ENCODE data around the gene NPEPPS. TPM values are rescaled to one million over a fixed set of nuclear protein-coding genes. Genes with fewer than 3 reads are reported as not detected.
"Not testable (repeated sequence)": the region's sequence is repeated elsewhere in the genome, so short reads cannot be mapped to it uniquely, and the experiment has no call there.

The NPEPPS gene
- total RNA-seq: 190 to 201 TPM (median 201 TPM) in 3 replicates

- H3K36me3 Mint-ChIP-seq; H3K27me3 Mint-ChIP-seq (ENCODE audit: low read depth); H3K9me3 Mint-ChIP-seq: not testable (repeated sequence)
- Mint-ChIP-seq H3K4me1 (peaks cover 11% of the 10 kb centered on the region), H3K27ac (peak within 1 kb of the TSS; percentile 98), H3K4me3 (peak within 1 kb of the TSS; percentile 94)
- DNase-seq (ENCODE audit: low spot score in 2 of 2, unreplicated experiment in 2 of 2): peak; percentile 80 to 83
These were observed at the start of gene NPEPPS for GRCh38 chr17:47530557-47531232. Gene NPEPPS (plus strand): TSS chr17:47531108. CDS start chr17:47531301, 193 bp downstream.

DNA sequence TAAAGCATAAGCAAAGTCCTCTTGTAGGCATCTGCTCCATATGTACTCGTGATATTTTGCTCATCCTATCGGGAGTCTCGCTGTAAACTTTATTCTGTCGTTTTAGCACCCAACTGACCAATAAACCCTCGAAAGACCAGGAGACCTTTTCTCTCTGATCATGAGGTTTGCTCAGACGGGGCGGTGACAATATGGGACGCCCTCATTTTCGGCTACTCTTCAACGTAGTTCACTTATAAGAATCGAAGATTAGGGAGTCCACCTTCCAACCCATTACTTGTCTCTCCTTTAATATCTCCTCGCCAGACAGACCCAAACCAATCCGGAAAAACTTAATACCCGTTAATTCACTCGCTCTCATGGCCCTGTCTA is 39.1 kb upstream of the NPEPPS start:
- not testable (repeated sequence) for H3K36me3 Mint-ChIP-seq; DNase-seq (ENCODE audit: low spot score in 2 of 2, unreplicated experiment in 2 of 2)
- H3K4me3 Mint-ChIP-seq: peak overlapping the region; percentile 96

DNA sequence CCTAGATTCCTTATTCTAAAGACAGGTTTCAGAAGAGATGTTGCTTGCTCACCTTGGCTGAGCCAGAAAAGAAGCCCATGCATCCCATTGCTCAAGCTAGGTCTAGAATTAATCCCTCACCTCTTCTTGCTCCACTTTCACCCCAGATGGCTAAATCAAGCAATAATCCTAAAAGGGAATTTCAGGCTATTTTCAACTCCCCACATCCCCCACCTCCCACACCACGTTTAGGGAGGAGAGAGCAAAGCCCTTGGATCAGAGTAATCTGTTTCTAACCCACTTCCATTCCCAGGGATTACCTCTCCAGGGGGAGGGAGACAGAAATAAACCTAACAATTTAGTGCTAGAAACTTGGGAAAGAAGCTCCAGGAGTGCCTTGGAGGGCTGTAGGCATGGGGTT is 31.8 kb upstream of the NPEPPS start:
- not testable (repeated sequence) for H3K9me3 Mint-ChIP-seq; H3K27me3 Mint-ChIP-seq (ENCODE audit: low read depth); H3K36me3 Mint-ChIP-seq; DNase-seq (ENCODE audit: low spot score in 2 of 2, unreplicated experiment in 2 of 2); H3K27ac Mint-ChIP-seq; H3K4me3 Mint-ChIP-seq
- peaks cover 19% of the 10 kb centered on the region for H3K4me1 Mint-ChIP-seq

More for the DNA sequence above, 39.1 kb upstream of the NPEPPS start:
- H3K27me3 Mint-ChIP-seq (ENCODE audit: low read depth); H3K4me1 Mint-ChIP-seq; H3K9me3 Mint-ChIP-seq: not testable (repeated sequence)
- H3K27ac Mint-ChIP-seq: peak overlapping the region; percentile 99

DNA sequence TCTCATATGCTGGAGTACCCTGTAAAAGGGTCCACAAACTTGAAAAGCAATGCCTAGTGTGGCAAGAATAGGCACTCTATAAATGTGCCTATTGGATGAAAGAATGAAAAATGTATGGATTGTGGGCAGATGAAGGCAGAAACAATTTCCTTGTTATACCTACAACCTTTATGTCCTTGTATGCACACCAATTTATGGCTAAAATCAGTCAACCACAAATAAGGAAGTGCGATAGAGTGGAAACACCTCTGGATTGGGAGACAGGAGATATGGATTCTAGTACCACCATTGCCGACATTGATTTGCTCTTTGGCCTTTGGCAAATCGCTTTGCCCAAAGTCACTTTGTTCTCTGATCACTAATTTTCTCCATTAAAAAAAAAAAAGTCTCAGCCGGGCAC is 31.4 kb upstream of the NPEPPS start:
- not testable (repeated sequence) for H3K4me3 Mint-ChIP-seq; H3K27ac Mint-ChIP-seq; DNase-seq (ENCODE audit: low spot score in 2 of 2, unreplicated experiment in 2 of 2); H3K27me3 Mint-ChIP-seq (ENCODE audit: low read depth); H3K9me3 Mint-ChIP-seq; H3K36me3 Mint-ChIP-seq
- peaks cover 21% of the 10 kb centered on the region for H3K4me1 Mint-ChIP-seq

DNA sequence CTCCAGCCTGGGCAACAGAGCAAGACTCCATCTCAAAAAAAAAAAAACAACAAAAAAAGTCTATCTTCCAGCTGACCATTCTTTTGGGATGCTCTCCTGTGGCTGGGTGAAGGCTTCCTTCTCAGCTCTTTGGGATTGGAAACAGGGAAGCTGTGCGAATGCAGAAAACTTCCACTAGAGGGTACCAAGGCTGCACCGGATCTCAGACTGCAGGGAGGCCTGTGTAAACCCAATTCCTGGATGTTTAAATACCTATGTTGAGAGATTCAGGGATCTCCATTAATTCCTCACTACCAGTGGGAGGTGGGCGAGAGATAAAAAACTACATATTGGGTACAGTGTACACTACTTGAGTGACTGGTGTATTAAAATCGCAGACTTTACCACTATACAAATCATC is 30.3 kb upstream of the NPEPPS start:
- H3K36me3 Mint-ChIP-seq: not testable (repeated sequence)

GRCh38 chr17:47502122-47502731 is 28.7 kb upstream of the NPEPPS start:
- H3K27me3 Mint-ChIP-seq (ENCODE audit: low read depth); DNase-seq (ENCODE audit: low spot score in 2 of 2, unreplicated experiment in 2 of 2); H3K36me3 Mint-ChIP-seq; H3K4me3 Mint-ChIP-seq; H3K9me3 Mint-ChIP-seq: not testable (repeated sequence)
- peak overlapping the region; percentile 83 for H3K27ac Mint-ChIP-seq
- peaks cover 21% of the 10 kb centered on the region for H3K4me1 Mint-ChIP-seq

More for the DNA sequence above, 30.3 kb upstream of the NPEPPS start:
- Mint-ChIP-seq H3K27ac (peak overlapping the region; percentile 70), H3K4me1 (peaks cover 21% of the 10 kb centered on the region)
- not testable (repeated sequence) for H3K9me3 Mint-ChIP-seq; H3K4me3 Mint-ChIP-seq; H3K27me3 Mint-ChIP-seq (ENCODE audit: low read depth); DNase-seq (ENCODE audit: low spot score in 2 of 2, unreplicated experiment in 2 of 2)

DNA sequence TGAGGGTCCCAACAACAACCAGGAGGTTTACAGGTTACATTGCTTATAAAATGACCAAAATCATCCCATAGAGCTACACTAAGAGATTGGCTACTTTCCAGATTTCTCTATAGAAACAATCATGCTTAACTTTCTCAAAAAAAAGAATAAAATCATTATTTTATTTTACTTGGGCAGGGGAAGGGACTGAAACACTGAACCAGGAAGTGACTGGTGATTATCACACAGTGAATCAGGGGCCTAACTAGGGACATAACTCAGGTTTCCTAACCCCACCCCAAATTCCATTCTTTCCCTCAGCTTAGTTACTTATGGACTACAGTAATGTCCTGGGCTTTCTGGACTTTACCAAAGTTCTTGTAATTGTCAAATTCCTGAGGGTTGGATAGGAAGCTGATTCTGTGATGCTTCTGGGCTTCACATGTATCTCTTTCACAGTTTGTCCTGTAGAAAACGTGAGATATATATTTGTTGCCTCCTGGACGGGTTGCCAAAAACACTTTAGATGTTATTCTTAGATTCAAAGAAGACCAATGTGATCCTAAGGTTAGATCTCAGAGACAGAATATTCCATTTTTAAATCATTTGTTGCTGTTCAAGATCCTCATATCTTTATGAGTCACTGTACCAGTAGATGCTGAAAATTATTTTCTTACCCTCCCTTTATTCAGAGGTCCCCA is 28.0 kb upstream of the NPEPPS start:
- H3K4me1 Mint-ChIP-seq: peaks cover 21% of the 10 kb centered on the region
- not testable (repeated sequence) for DNase-seq (ENCODE audit: low spot score in 2 of 2, unreplicated experiment in 2 of 2); H3K9me3 Mint-ChIP-seq; H3K27me3 Mint-ChIP-seq (ENCODE audit: low read depth); H3K4me3 Mint-ChIP-seq; H3K36me3 Mint-ChIP-seq
- peak overlapping the region; percentile 95 for H3K27ac Mint-ChIP-seq

DNA sequence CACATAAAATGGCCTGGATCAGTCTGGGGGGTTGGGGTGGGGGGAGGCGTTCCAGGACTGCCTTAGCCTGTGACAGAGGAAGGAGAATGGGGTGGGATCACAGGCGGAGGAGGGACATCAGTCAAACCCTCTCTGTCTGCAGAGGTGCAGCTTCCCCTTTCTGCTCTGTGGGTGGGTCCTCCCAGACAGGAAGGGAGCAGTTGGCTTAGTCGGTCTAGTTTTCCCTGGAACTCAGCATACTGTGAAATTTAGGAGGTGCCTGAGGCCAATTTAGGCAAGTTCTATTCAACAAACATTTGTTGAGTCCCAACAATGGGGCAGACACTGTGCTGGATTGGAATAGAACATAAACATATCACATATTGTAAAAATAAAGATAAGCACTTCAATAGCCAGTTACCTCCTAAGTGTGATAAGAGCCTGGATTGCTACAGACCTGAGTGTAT is 19.2 kb upstream of the NPEPPS start:
- H3K36me3 Mint-ChIP-seq; H3K9me3 Mint-ChIP-seq; DNase-seq (ENCODE audit: low spot score in 2 of 2, unreplicated experiment in 2 of 2); H3K4me3 Mint-ChIP-seq; H3K27me3 Mint-ChIP-seq (ENCODE audit: low read depth); H3K4me1 Mint-ChIP-seq: not testable (repeated sequence)
- peak overlapping the region; percentile 80 for H3K27ac Mint-ChIP-seq

- H3K4me1 Mint-ChIP-seq; H3K27me3 Mint-ChIP-seq (ENCODE audit: low read depth); H3K4me3 Mint-ChIP-seq; H3K36me3 Mint-ChIP-seq; H3K9me3 Mint-ChIP-seq; DNase-seq (ENCODE audit: low spot score in 2 of 2, unreplicated experiment in 2 of 2); H3K27ac Mint-ChIP-seq: not testable (repeated sequence)
These were observed 17.6 kb upstream of the NPEPPS start for GRCh38 chr17:47513301-47513700.

- DNase-seq (ENCODE audit: low spot score in 2 of 2, unreplicated experiment in 2 of 2); H3K27ac Mint-ChIP-seq; H3K9me3 Mint-ChIP-seq; H3K4me3 Mint-ChIP-seq; H3K4me1 Mint-ChIP-seq; H3K27me3 Mint-ChIP-seq (ENCODE audit: low read depth); H3K36me3 Mint-ChIP-seq: not testable (repeated sequence)
These were observed 12.0 kb upstream of the NPEPPS start for GRCh38 chr17:47518880-47519279.

GRCh38 chr17:47519365-47519764 is 11.5 kb upstream of the NPEPPS start:
- H3K4me3 Mint-ChIP-seq; H3K4me1 Mint-ChIP-seq; H3K9me3 Mint-ChIP-seq; DNase-seq (ENCODE audit: low spot score in 2 of 2, unreplicated experiment in 2 of 2); H3K27ac Mint-ChIP-seq; H3K36me3 Mint-ChIP-seq; H3K27me3 Mint-ChIP-seq (ENCODE audit: low read depth): not testable (repeated sequence)

DNA sequence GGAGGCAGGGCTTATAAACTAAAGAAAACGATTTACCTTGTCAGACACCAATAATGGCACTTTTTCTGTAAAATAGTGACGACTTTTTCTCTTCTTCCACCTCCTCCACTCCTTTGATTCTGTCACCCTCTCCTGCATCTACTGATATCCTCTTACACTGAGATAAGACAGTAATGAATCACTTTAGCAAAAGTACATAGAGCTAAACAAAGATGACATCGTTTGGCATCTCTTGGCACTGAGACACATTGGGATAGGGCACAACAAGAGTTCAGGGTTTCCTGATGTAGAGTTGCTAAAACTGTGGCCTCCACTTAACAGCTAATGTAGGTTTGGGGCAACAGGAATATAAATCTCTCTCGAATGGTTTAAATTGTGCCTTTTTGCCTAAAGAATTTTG is 10.6 kb upstream of the NPEPPS start:
- H3K9me3 Mint-ChIP-seq; H3K4me1 Mint-ChIP-seq; H3K27ac Mint-ChIP-seq; DNase-seq (ENCODE audit: low spot score in 2 of 2, unreplicated experiment in 2 of 2); H3K4me3 Mint-ChIP-seq; H3K36me3 Mint-ChIP-seq; H3K27me3 Mint-ChIP-seq (ENCODE audit: low read depth): not testable (repeated sequence)

GRCh38 chr17:47521434-47521833 is 9.5 kb upstream of the NPEPPS start:
- not testable (repeated sequence) for DNase-seq (ENCODE audit: low spot score in 2 of 2, unreplicated experiment in 2 of 2); H3K36me3 Mint-ChIP-seq; H3K27ac Mint-ChIP-seq; H3K9me3 Mint-ChIP-seq; H3K4me1 Mint-ChIP-seq; H3K4me3 Mint-ChIP-seq; H3K27me3 Mint-ChIP-seq (ENCODE audit: low read depth)

DNA sequence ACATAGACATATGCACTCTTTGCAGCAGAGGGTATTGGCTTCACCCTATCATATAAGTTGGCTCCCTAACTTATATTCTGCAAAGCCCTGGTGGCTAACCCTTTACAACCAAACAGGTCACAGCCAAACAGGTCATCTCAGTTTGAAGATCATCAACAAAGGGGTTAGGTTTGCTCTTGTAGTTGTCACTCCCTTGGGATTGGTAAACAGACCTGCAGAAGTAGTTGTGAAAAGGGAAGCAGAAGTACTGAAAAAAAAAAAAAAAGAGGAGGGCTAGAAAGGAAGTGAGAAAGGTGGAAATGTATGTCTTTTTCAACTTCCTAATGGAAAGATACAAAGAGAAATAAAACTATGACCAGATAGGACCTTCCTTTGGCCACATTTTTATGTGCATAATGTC is 8.6 kb upstream of the NPEPPS start:
- not testable (repeated sequence) for H3K4me1 Mint-ChIP-seq; H3K27me3 Mint-ChIP-seq (ENCODE audit: low read depth); H3K4me3 Mint-ChIP-seq; H3K36me3 Mint-ChIP-seq; H3K9me3 Mint-ChIP-seq; H3K27ac Mint-ChIP-seq; DNase-seq (ENCODE audit: low spot score in 2 of 2, unreplicated experiment in 2 of 2)
